HepG2 (cell line): Measurements from ENCODE around the gene TANC1. TPM values are rescaled to one million over a fixed set of nuclear protein-coding genes. Genes with fewer than 3 reads are reported as not detected.

ENCODE experiments used
- ATAC-seq: fragments of 200-7000 bp; cut with Tn5 transposase; 3 replicates; pipeline ENCODE4 v1.9.1; 2020; ENCODE audit warnings: mild to moderate bottlenecking, moderate library complexity
- BruUV-seq: library from RNA; stranded (reverse); fragments of 400-500 nt; replicated peaks from 2 replicates; lab custom pipeline; 2021; lab: Mats Ljungman, UMichigan
- CTCF ChIA-PET: fragments of 300-600 bp; formaldehyde crosslinking; extraction: SDS; loops from one replicate; lab custom pipeline; 2021; ENCODE audit warnings: low total read pairs, inconsistent platforms, low intra/inter-chr PET ratio; lab: Yijun Ruan, JAX
- POLR2A ChIA-PET: fragments of 350-600 bp; sonication (Branson Sonifier 250); formaldehyde crosslinking; loops from one replicate; lab custom pipeline; 2020; ENCODE audit warnings: antibody characterized with exemption, inconsistent platforms; lab: Yijun Ruan, JAX
- DNase-seq: peaks from one replicate; pipeline ENCODE4 v3.0.0-alpha.2; 2015; ENCODE audit warnings: low spot score
- FAIRE-seq: peaks from 3 replicates; lab custom pipeline; 2011; peaks lifted over from hg19 to GRCh38; lab: Jason Lieb, UNC
- H2AFZ ChIP-seq: one replicate; pipeline ENCODE4 v1.6.1; 2011; ENCODE audit warnings: low read length, inconsistent platforms
- H3K27ac ChIP-seq: fragments of 300-600 bp; 3 replicates; pipeline ENCODE4 v1.8.0; 2011; ENCODE audit warnings: mixed run types, mild to moderate bottlenecking, mixed read lengths, low read length, inconsistent platforms; ENCODE audit not compliant: insufficient read depth; ENCODE audit errors: extremely low read length
- H3K27me3 ChIP-seq, 2 experiments: fragments of 200-600 bp in 1 of 2; 2 replicates in 1 of 2; 3 replicates in 1 of 2; pipeline versions ENCODE4 v1.6.0 to v1.8.0; 2011; ENCODE audit warnings: low read length in 2 of 2, mild to moderate bottlenecking in 2 of 2, moderate library complexity in 2 of 2, inconsistent platforms in 1 of 2; ENCODE audit not compliant: insufficient read depth in 2 of 2, control insufficient read depth in 1 of 2
- H3K36me3 ChIP-seq, 2 experiments: fragments of 200-600 bp in 1 of 2; replicated peaks in 1 of 2; 2 replicates in 1 of 2; 3 replicates in 1 of 2; pipeline versions ENCODE4 v1.5.1 to v1.8.0; 2011; ENCODE audit warnings: low read length in 2 of 2, inconsistent platforms in 1 of 2; ENCODE audit not compliant: insufficient read depth in 2 of 2, control insufficient read depth in 1 of 2
- H3K4me1 ChIP-seq: 2 replicates; pipeline ENCODE4 v1.5.1; 2012; ENCODE audit warnings: low read length, inconsistent platforms; ENCODE audit not compliant: insufficient read depth
- H3K4me2 ChIP-seq: 2 replicates; pipeline ENCODE4 v1.6.0; 2011; ENCODE audit warnings: low read depth, low read length, inconsistent platforms
- H3K4me3 ChIP-seq, 3 experiments: fragments of 200-600 bp in 1 of 3; sonication (generic), shearing (Covaris generic) in 1 of 3; replicated peaks in 1 of 3; 2 replicates each; pipeline ENCODE4 v1.5.1; 2011 to 2016; ENCODE audit warnings: low read length in 3 of 3, inconsistent platforms in 2 of 3, low read depth in 2 of 3, mild to moderate bottlenecking in 2 of 3, control low read depth in 1 of 3, mixed read lengths in 1 of 3; ENCODE audit not compliant: insufficient read depth in 1 of 3
- H3K79me2 ChIP-seq: one replicate; pipeline ENCODE4 v1.6.1; 2011; ENCODE audit warnings: low read length, inconsistent platforms; ENCODE audit not compliant: insufficient read depth
- H3K9ac ChIP-seq: 2 replicates; pipeline ENCODE4 v1.6.0; 2011; ENCODE audit warnings: mild to moderate bottlenecking, low read depth, low read length, inconsistent platforms; ENCODE audit not compliant: insufficient read depth
- H3K9me3 ChIP-seq: 2 replicates; pipeline ENCODE4 v1.5.1; 2012; ENCODE audit warnings: mild to moderate bottlenecking, low read length
- H4K20me1 ChIP-seq: 2 replicates; pipeline ENCODE4 v1.6.0; 2011; ENCODE audit warnings: inconsistent platforms, mild to moderate bottlenecking, low read length, moderate library complexity; ENCODE audit not compliant: insufficient read depth
- HMGXB3 ChIP-seq: sonication (generic); formaldehyde crosslinking; IDR thresholded peaks from 2 replicates; pipeline ENCODE4 v1.4.0; 2020; ENCODE audit warnings: missing genetic modification reagents, borderline replicate concordance
- JUN ChIP-seq: sonication (generic); formaldehyde crosslinking; IDR thresholded peaks from 2 replicates; pipeline ENCODE4 v1.4.0; 2020; ENCODE audit warnings: mild to moderate bottlenecking, missing genetic modification reagents
- PREB ChIP-seq: sonication (generic); formaldehyde crosslinking; IDR thresholded peaks from 2 replicates; pipeline ENCODE4 v1.4.0; 2020; ENCODE audit warnings: missing genetic modification reagents
- ZBTB43 ChIP-seq: sonication (generic); formaldehyde crosslinking; conservative IDR thresholded peaks from 2 replicates; pipeline ENCODE4 v1.4.0; 2020; ENCODE audit warnings: missing genetic modification reagents
- ZNF142 ChIP-seq: sonication (generic); formaldehyde crosslinking; IDR thresholded peaks from 2 replicates; pipeline ENCODE4 v1.4.0; 2020; ENCODE audit warnings: missing genetic modification reagents
- ZNF251 ChIP-seq: sonication (generic); formaldehyde crosslinking; IDR thresholded peaks from 2 replicates; pipeline ENCODE4 v1.9.0; 2021; ENCODE audit warnings: mild to moderate bottlenecking, missing genetic modification reagents
- WGBS: methylation state at CpG from one replicate; pipeline ENCODE4 v1.1.6; 2017; ENCODE audit warnings: low lambda C conversion rate; 5-methylcytosine and 5-hydroxymethylcytosine counted together
- in situ Hi-C: cut with HindIII; loops from 2 replicates; pipeline ENCODE4 v1.10.0; 2017; ENCODE audit warnings: low pct_unique_long_range_greater_than_20kb; ENCODE audit not compliant: extremely low pct_ligation_motif_present
- intact Hi-C: fragments of 100-400 bp; cut with micrococcal nuclease; formaldehyde crosslinking; loops from one replicate; pipeline ENCODE4 v1.10.0; 2022; ENCODE audit not compliant: unreplicated experiment
- polyA plus RNA-seq, 8 experiments: library from polyadenylated mRNA; depleted of rRNA in 3 of 8; stranded (reverse) in 7 of 8; unstranded in 1 of 8; fragments of >200 nt; fragmentation: Illumina TruSeq in 4 of 8; extraction: Trizol in 4 of 8; gene quantifications; 2 replicates each; pipeline versions ENCODE4 v1.2.1 to v1.2.3, GENCODE V29; 2011 to 2016; ENCODE audit warnings: low read depth in 4 of 8, missing spikeins in 1 of 8, mixed read lengths in 1 of 8; ENCODE audit not compliant: insufficient read depth in 1 of 8
- total RNA-seq, 5 experiments: library from RNA; depleted of rRNA; stranded (reverse); fragments of >200 nt; fragmentation: Illumina TruSeq; extraction: Trizol; gene quantifications; 2 replicates each; pipeline ENCODE4 v1.2.3, GENCODE V29; 2016; ENCODE audit warnings: low read depth in 1 of 5
- TF ChIP-seq, protein P1 (sequence below): IDR thresholded peaks from 2 replicates; pipeline ENCODE4 v1.6.1; 2012; ENCODE audit warnings: inconsistent platforms

The TANC1 gene
- total and polyA plus RNA-seq, 2 of the 13 experiments (the other 11 are each of a cell fraction or from before 2014, with no cell fraction given): 2.3 to 5.6 TPM

GRCh38 chr2:159130302-159130701, 161.9 kb downstream of the TANC1 start (continued):
- TF ChIP-seq ZNF142 (CRISPR knock-in tag): no peak
- TF ChIP-seq, all 625 proteins: peak for 0

- no peaks in the 10 kb centered on the region for H3K79me2 ChIP-seq
- BruUV-seq: no TSS peak
- H3K4me2 ChIP-seq: no peak overlapping the region
- no peak overlapping the region for H3K9ac ChIP-seq
- FAIRE-seq (no peak), ATAC-seq (no peak), DNase-seq (no peak)
- WGBS: 79% methylated on average over 7 of the region's 7 CpGs
- H3K9me3 ChIP-seq: no peaks in the 10 kb centered on the region
- H3K4me1 ChIP-seq: no peaks in the 10 kb centered on the region
- intact Hi-C loops (no loop called here), in situ Hi-C loops (no loop called here)
- POLR2A ChIA-PET: no interaction called here
- H3K27me3 ChIP-seq: no peaks in the 10 kb centered on the region
- H2AFZ ChIP-seq: no peak overlapping the region
- H4K20me1 ChIP-seq: no peaks in the 10 kb centered on the region
- H3K4me3 ChIP-seq: no peak overlapping the region
- CTCF ChIA-PET: no interaction called here
- H3K27ac ChIP-seq: no peak overlapping the region
- H3K36me3 ChIP-seq: no peaks in the 10 kb centered on the region
- TF ChIP-seq JUN (CRISPR knock-in tag) (no peak), PREB (CRISPR knock-in tag) (no peak), ZBTB43 (no peak), ZNF251 (no peak), HMGXB3 (CRISPR knock-in tag) (no peak)
- TF ChIP-seq, protein P1, sequence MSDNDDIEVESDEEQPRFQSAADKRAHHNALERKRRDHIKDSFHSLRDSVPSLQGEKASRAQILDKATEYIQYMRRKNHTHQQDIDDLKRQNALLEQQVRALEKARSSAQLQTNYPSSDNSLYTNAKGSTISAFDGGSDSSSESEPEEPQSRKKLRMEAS: no peak
Measured at GRCh38 chr2:159131267-159131913, 162.9 kb downstream of the TANC1 start.
